DOHH2 (cell line): ENCODE measurements around the gene NUPR1.

Experiments used
- EZH2phosphoT487 ChIP-seq: fragments of 200-600 bp; sonication (generic); IDR thresholded peaks from 2 replicates; pipeline ENCODE4 v1.6.1; 2017; ENCODE audit warnings: borderline replicate concordance, mild to moderate bottlenecking, antibody characterized with exemption, low read length, moderate library complexity, mixed read lengths
- TF ChIP-seq, protein P1 (sequence below): fragments of 200-600 bp; sonication (generic); IDR thresholded peaks from one replicate; pipeline ENCODE4 v1.5.1; 2014; ENCODE audit warnings: antibody characterized with exemption, mild to moderate bottlenecking, low read depth, low read length; ENCODE audit not compliant: poor library complexity, severe bottlenecking

DNA sequence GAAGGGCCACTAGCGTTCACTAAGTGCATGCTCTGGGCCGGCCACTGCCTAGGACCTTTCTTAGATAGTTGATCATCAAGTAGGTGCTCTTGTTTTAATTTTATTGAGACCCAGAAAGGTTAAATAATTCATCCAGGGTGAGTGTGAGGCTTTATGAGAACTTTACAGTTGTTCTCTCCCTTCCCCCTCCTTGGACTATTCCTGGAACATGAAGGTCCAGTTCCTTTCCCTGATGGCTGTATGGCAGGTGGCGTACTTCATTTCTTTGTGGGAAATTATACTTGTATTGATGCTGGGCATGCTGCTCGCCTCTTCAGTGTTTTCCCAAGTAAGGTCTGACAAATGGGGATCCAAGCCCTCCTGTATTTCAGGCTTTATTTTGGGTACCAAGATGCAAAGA is 23.4 kb upstream of the NUPR1 start:
- TF ChIP-seq, protein P1, sequence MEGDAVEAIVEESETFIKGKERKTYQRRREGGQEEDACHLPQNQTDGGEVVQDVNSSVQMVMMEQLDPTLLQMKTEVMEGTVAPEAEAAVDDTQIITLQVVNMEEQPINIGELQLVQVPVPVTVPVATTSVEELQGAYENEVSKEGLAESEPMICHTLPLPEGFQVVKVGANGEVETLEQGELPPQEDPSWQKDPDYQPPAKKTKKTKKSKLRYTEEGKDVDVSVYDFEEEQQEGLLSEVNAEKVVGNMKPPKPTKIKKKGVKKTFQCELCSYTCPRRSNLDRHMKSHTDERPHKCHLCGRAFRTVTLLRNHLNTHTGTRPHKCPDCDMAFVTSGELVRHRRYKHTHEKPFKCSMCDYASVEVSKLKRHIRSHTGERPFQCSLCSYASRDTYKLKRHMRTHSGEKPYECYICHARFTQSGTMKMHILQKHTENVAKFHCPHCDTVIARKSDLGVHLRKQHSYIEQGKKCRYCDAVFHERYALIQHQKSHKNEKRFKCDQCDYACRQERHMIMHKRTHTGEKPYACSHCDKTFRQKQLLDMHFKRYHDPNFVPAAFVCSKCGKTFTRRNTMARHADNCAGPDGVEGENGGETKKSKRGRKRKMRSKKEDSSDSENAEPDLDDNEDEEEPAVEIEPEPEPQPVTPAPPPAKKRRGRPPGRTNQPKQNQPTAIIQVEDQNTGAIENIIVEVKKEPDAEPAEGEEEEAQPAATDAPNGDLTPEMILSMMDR, result no peak
- no peak for TF ChIP-seq EZH2phosphoT487
